ENCODE measurements around the gene PACSIN2.

DNA sequence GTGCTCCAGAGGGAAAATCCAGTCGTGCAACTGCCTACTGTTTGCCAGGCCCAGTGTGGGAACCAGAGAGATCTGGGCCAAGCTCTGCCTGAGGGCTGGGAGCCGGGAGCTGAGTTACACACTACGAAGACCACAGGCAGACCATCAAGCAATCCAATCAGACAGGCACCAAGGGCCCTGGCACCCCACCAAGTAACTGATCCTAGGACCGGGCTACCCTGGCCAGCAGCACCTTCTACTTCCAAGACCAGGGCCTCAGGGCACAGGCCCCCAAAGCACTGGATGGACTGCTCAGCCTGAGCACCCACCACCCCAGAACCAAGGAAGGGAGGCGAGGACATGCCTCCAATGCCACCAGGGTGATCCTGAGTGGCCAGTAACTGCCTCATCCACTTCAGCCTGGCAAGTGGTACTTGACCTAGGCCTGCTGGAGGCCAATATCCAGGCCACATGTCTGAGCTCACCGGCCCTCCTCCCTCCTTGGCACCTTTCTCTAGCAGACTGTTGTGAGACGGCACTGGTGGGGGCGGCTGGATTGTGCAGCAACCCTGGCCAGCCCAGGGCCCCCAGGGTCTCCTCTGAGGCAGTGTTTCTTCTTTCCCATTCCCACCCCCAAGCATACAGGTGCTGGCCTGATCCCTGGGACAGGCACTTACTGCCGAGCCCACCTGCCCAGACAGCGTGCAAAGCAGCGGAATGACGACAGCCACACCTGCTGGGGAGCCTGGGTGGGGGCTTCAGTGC is 137.2 kb downstream of the PACSIN2 start:
- no peak for TF ChIP-seq CTCF (IDR thresholded peaks at IDR 0.05)
- TF ChIP-seq POLR2A (IDR thresholded peaks at IDR 0.05), result no peak

All from esophagus squamous epithelium (tissue), 4 donors.